Measurements from ENCODE around the gene TACC3.

Gene TACC3

DNA sequence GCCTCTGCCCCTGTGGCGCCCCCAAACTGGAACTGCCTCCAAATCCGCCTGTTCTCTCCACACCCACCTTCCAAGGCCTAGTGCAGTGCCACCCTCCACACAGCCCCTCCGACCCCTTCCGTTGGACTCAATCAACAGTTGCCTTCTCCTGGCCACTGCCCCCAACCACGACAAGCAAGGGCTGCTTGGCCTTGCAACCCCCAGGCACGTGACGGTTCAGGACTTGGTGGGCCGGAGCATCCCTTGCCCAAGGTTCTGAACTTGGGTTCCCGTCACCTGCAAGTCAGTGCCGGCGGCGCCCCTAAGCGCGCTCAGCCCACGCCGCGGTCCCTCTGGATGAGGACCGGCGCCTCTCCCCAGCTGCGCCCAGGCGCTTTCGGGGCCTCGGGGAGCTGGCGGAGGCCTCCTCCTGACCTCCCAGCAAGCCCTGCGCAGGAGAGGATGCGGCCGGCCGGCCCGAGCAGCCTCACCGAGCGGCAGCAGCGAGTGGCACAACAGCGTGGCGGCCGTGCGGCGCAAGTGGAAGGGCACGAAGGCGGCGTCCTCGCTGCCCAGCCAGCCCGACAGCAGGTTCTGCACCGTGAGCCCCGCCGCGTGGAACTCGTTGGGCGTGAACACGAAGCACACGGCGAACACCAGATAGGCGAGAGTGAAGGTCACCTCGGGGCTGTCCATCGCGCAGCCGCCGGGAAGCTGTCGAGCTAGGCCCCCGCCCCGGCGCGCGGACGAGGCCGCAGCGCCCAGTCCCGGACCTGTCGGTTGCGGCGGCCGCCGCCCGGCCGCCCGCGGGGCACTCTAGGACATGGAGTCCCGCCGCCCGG lies 948 bp upstream of the TACC3 start:
- Histone ChIP-seq H3K36me3 (ENCODE audit: low read depth) (peaks cover 42% of the 10 kb centered on the region), H3K4me1 (ENCODE audit: insufficient read depth, poor library complexity, severe bottlenecking) (peaks cover 5% of the 10 kb centered on the region), H3K9me3 (ENCODE audit: severe bottlenecking) (no peaks in the 10 kb centered on the region), H3K27ac (ENCODE audit: poor library complexity, severe bottlenecking) (peak overlapping the region; percentile 63), H3K4me3 (ENCODE audit: severe bottlenecking) (peak overlapping the region; percentile 58), H3K27me3 (ENCODE audit: insufficient read depth, poor library complexity, severe bottlenecking) (no peaks in the 10 kb centered on the region)
- DNase-seq (ENCODE audit: low spot score): no peak
- ATAC-seq (ENCODE audit: low read depth): no peak; the same call in 2 of the 3 replicates
- TF ChIP-seq, protein P1, sequence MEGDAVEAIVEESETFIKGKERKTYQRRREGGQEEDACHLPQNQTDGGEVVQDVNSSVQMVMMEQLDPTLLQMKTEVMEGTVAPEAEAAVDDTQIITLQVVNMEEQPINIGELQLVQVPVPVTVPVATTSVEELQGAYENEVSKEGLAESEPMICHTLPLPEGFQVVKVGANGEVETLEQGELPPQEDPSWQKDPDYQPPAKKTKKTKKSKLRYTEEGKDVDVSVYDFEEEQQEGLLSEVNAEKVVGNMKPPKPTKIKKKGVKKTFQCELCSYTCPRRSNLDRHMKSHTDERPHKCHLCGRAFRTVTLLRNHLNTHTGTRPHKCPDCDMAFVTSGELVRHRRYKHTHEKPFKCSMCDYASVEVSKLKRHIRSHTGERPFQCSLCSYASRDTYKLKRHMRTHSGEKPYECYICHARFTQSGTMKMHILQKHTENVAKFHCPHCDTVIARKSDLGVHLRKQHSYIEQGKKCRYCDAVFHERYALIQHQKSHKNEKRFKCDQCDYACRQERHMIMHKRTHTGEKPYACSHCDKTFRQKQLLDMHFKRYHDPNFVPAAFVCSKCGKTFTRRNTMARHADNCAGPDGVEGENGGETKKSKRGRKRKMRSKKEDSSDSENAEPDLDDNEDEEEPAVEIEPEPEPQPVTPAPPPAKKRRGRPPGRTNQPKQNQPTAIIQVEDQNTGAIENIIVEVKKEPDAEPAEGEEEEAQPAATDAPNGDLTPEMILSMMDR (IDR thresholded peaks at IDR 0.05; ENCODE audit: poor library complexity, severe bottlenecking): no peak

DNA sequence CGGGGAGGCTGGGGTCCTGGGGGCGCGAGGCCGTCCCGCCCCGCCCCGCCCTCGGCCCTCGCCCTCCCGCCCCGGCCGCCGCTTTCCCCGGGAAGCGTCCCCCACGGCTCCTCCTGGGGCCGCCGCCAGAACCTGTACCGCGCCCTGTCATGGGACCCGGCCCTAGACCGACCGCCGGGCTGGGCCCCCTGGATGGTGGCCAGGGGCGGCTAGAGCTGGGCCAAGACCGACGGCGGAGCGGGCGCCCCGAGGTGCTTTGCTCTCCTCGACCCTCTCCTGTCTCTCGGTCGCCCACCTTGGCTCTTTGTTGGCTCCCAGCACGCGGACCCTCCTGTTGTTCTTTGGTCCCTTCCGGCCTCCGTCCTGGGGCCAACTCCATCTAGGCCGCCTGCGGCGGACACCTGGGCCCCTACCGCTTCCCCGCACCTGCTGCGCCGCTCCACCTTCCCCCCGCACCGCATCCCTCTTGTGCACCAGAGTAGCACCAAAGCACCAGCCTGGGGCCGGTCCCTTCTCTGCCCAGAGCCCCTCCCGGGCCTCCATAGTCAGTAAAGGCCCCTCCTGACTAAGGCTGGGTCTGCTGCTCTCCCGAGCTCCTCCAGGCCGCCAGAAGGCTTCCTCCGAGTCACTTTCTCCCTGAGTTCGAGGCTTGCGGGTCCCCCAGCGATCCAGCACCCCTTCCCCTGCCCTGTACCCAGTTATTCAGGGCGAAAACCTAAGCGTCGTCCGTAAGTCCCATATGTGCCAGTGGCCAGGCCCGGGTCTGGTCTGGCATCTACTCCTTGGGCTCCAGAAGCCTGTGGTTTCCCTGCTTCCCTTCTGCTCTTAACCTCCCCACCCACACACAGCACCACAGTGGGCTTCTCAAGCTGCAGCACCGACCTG lies 587 bp downstream of the TACC3 start:
- TF ChIP-seq, protein P1 (IDR thresholded peaks at IDR 0.05; ENCODE audit: poor library complexity, severe bottlenecking): no peak
- Histone ChIP-seq H3K9me3 (ENCODE audit: severe bottlenecking) (no peaks in the 10 kb centered on the region), H3K27me3 (ENCODE audit: insufficient read depth, poor library complexity, severe bottlenecking) (no peaks in the 10 kb centered on the region), H3K27ac (ENCODE audit: poor library complexity, severe bottlenecking) (peak overlapping the region; percentile 63), H3K4me1 (ENCODE audit: insufficient read depth, poor library complexity, severe bottlenecking) (peaks cover 11% of the 10 kb centered on the region), H3K4me3 (ENCODE audit: severe bottlenecking) (peak overlapping the region; percentile 58), H3K36me3 (ENCODE audit: low read depth) (peaks cover 57% of the 10 kb centered on the region)
- ATAC-seq (ENCODE audit: low read depth) (peak; percentile 0; the same call in 1 of the 3 replicates), DNase-seq (ENCODE audit: low spot score) (peak; percentile 52)

DNA sequence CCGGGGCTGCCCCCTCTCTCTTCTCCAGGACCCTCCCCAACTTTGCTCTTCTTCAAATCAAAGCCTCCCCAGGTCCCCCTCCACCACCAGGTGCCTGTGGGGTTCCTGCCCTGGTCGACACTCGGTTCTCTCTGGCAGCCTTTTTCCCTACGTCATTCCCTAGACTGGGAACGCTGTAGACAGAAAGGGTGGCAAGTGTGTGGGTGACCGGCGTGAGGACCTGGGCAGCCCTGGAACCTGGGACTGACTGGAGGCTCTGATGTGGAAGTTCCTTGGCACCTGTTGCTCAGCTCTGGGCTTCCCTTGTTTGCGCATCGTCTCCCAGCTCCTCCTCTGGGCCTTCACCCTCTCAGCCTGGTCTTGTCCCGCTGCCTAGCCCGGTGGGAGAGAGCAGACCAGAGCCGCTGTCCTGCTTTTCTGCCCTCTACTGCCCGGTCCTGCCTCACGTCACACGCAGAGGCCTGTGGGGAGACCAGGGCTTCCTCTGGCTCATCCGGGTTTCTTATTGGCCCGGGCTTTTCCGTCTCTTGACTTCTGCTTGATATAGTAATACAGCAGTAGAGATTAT lies 1.3 kb downstream of the TACC3 start:
- Histone ChIP-seq H3K4me1 (ENCODE audit: insufficient read depth, poor library complexity, severe bottlenecking) (peaks cover 17% of the 10 kb centered on the region), H3K27me3 (ENCODE audit: insufficient read depth, poor library complexity, severe bottlenecking) (no peaks in the 10 kb centered on the region), H3K36me3 (ENCODE audit: low read depth) (peaks cover 58% of the 10 kb centered on the region), H3K4me3 (ENCODE audit: severe bottlenecking) (peak overlapping the region; percentile 58), H3K9me3 (ENCODE audit: severe bottlenecking) (no peaks in the 10 kb centered on the region), H3K27ac (ENCODE audit: poor library complexity, severe bottlenecking) (peak overlapping the region; percentile 63)
- ATAC-seq (ENCODE audit: low read depth): no peak
- TF ChIP-seq, protein P1 (IDR thresholded peaks at IDR 0.05; ENCODE audit: poor library complexity, severe bottlenecking): no peak
- peak; percentile 47 for DNase-seq (ENCODE audit: low spot score)

DNA sequence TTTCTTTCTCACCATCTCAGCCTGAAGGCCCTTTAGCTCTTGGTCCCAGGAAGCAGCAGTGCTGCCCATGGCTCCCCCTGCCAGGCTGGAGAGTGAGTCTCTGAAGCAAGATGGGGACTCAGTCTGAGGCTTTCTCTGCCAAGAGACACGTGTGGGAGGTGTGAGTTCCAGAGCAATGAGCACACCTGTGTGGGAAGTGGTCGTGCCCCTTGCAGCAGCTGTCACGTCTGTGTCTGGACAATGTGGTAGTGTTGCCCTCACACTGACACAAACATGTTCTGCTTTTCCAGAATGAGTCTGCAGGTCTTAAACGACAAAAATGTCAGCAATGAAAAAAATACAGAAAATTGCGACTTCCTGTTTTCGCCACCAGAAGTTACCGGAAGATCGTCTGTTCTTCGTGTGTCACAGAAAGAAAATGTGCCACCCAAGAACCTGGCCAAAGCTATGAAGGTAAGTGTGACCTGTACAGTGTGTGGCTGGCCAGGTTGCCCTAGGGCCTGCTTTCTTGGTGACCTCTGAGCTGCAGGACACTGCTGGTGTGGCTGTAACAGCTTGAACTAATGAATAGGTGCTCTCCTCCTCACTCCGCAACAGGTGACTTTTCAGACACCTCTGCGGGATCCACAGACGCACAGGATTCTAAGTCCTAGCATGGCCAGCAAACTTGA lies 1.9 kb downstream of the TACC3 start:
- Histone ChIP-seq H3K27me3 (ENCODE audit: insufficient read depth, poor library complexity, severe bottlenecking) (no peaks in the 10 kb centered on the region), H3K27ac (ENCODE audit: poor library complexity, severe bottlenecking) (peak overlapping the region; percentile 63), H3K4me1 (ENCODE audit: insufficient read depth, poor library complexity, severe bottlenecking) (peaks cover 24% of the 10 kb centered on the region), H3K9me3 (ENCODE audit: severe bottlenecking) (no peaks in the 10 kb centered on the region), H3K36me3 (ENCODE audit: low read depth) (peaks cover 59% of the 10 kb centered on the region), H3K4me3 (ENCODE audit: severe bottlenecking) (peak overlapping the region; percentile 58)
- ATAC-seq (ENCODE audit: low read depth) (no peak), DNase-seq (ENCODE audit: low spot score) (peak; percentile 25)
- TF ChIP-seq, protein P1 (IDR thresholded peaks at IDR 0.05; ENCODE audit: poor library complexity, severe bottlenecking): no peak

Data from RWPE2 (cell line).